SW 1271 (cell line): ENCODE measurements around the gene RGMB.

ENCODE experiments used
- DNase-seq, 2 experiments: peaks; one replicate each; lab custom pipeline; 2025; lab: John Stamatoyannopoulos, UW

Gene RGMB

DNA sequence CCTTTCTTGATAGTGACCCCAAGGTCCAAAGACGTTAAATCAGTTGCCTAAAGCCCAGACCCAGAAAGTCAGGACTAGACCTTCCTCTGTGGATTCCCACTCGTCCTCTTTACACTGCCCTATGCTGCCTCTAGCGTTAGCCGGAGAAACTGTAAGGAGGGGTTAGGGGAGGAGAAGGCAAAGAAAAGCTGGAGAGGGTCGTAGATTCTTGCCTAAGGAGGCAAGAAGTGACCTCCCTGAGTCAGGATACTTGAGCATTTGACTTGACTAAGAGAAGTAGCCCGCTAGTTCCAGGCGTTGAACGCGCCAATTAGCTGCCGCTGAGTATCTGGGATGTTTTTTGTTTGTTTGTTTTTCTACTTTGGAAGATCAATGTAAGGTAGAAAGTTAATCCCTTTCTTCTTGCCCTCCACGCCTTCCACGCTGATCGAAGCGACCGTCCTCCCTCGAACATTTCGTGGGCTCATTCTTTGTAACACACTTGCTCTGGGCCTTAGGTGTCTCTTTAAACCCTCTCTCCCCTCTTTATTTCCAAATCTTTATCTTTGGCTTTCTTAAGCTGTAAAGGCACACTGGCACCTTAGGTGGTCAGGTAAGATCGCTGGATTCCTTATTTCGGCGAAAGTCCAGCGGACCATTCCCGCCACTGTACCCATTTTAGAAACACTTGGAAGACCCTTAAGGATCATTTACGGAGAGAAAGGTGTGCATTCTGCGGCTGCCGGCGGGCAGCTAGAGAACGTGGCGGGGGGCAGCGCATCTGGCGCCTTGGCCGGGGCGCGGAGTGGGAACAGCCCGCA, 5.1 kb upstream of the RGMB start:
- peak; percentile 20 to 82 for DNase-seq

DNA sequence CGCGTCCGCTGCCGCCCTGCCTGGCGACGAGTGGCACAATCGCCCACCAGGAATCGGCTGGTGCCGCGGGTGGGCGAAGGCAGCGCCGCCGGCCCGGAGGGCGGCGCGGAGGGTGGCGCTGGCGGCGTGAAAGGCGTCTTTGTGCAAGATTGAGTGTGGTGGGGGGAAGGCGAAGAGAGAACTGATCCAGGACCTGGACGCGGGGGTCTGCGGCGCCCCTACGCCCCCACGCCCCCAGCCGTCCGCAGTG, 4.6 kb upstream of the RGMB start:
- no peak for DNase-seq

- peak; percentile 27 to 61 for DNase-seq
Measured at GRCh38 chr5:98769210-98769958, 4.1 kb upstream of the RGMB start.

DNA sequence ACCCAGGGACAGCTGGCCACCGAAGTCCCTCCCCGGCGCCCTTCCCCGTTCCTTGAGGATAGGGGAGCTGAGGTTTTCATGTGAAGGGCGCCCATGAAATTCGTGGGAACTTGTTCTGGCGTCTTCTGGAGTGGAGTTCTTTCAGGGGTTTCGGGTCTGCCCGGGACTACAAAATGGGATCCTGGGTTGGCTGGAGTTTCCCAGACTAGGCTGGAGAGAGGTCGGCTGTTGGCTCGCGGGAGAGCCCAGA, 3.6 kb upstream of the RGMB start:
- no peak for DNase-seq

DNA sequence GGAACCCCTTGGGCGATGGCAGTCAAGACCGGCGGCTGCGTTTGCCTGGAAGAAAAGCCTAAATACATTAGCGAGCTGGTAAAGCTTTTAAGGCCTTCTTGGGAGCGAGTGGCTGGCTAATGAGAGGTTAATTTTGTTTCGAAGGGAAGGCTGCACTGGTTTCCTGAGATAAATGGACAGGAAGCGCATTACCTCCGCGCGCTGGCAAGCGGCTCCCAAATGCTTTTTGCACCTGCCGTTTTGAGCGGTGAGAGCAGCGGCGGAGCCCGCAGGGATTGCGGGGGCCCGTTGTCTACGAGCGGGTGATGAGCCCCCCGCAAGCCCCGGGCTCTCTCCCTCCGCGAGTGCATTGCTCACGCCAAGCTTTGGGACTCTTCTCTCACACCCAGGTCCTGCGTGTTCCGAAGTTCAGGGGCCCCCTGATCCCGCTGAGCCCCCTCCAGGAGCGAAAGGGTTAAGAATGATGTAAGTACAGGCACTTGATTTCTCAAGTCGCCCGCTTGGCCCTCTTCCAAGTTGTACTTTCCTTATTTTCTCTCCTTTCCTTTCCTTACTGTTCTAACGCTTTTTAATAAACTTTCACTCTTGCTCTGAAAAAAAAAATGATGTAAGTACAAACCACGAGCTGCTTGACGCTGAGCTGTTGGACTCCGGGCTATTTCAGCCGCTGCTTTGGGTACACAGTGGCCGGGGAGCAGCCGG, 3.1 kb upstream of the RGMB start:
- DNase-seq, result peak; percentile 41 to 77

GRCh38 chr5:98770911-98771322, 2.5 kb upstream of the RGMB start:
- DNase-seq, result peak in 1 of 2 experiments; percentile 84

GRCh38 chr5:98771382-98772109, 1.9 kb upstream of the RGMB start:
- DNase-seq, result peak; percentile 84 to 96

- peak; percentile 95 to 97 for DNase-seq
Measured at GRCh38 chr5:98772415-98773213, 849 bp upstream of the RGMB start.

GRCh38 chr5:98773214-98773463, 324 bp upstream of the RGMB start:
- no peak for DNase-seq

DNA sequence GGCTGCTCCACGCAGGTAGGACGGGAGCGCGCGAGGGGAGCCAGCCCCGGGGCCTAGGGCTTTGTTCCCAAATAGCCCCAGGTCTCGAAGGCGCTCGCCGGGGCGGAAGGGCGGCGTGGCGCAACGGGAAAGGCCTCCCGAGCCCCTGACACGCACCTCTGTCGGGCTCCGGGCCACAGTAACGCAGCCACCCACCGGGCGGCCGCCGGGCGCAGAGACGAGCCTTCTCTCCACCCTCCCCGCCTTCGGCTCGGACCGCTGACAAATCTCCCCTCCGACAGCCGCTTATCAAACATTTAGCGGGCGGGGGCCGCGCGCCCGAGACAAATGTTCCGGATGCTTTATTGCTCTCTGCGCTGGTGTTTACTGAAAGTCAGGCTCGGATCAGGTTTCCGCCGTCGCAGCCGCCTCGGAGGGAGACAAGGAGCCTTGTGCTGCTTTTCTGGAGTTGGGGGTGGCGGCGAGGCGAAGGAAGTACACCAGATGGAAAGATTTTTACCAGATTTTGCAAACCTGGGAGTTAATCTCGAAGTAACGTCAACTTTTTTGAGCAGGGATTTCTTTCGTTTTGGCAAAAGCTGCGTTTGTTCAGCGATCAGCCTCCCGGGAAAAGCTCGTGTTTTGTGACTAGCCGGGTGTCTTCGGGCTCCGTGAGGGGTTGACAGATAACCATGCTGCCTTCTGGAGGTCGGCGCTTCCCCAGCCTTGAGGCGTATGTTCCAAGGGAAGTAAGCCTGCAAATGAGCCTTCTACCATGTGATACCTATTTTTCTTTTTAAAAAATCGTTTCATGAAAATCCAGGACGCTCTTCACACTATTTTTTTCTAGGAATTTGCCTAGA, 950 bp downstream of the RGMB start:
- DNase-seq, result peak in 1 of 2 experiments; percentile 58

GRCh38 chr5:98775246-98776065, 2.0 kb downstream of the RGMB start:
- no peak for DNase-seq

- no peak for DNase-seq
Measured at GRCh38 chr5:98776066-98776705, 2.7 kb downstream of the RGMB start.

GRCh38 chr5:98777295-98777694, 3.8 kb downstream of the RGMB start:
- no peak for DNase-seq

GRCh38 chr5:98779264-98779877, 5.9 kb downstream of the RGMB start:
- DNase-seq, result no peak

GRCh38 chr5:98780390-98780789, 6.9 kb downstream of the RGMB start:
- DNase-seq, result no peak

- no peak for DNase-seq
Measured at GRCh38 chr5:98781520-98781919, 8.1 kb downstream of the RGMB start.

- DNase-seq, result no peak
Measured at GRCh38 chr5:98781964-98782363, 8.5 kb downstream of the RGMB start.

DNA sequence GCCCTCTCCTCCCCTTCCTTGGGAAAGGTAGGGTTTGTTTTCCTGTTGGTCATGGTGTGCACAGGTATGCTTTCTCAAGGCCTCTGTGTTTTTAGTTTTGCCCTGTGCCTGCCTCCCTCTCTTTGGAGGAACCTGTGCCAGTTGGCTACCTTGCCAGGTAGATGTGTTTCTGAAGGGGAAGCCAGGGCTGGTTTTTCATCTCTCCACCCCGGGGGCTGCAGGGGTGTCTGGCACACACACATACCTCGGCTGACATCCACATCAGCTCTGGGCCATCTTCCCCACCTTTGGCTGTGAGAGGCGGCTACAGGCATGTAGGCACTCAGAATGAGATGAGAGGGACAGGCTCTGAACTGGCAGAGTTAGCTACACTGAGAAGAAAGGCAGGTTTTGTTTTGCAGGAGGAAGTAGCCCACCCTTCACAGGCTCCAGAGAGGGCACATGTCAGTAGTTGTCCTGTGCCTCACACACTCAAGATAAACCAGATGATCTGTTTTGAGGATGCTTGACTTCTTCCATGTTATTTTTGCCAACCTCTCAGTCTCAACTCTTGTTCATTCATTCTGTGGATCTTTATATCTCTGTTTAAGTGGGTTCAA, 9.7 kb downstream of the RGMB start:
- DNase-seq, result no peak

- DNase-seq, result no peak
Measured at GRCh38 chr5:98784411-98784810, 10.9 kb downstream of the RGMB start.
